Mammary epithelial cell (primary cell): ENCODE results near the gene CD84.

Source experiments
- CTCF ChIP-seq, 2 donors: IDR thresholded peaks in 1 of 2; conservative IDR thresholded peaks in 1 of 2; 2 replicates each; pipeline ENCODE4 v1.5.1; 2011 to 2012; ENCODE audit warnings: inconsistent platforms in 2 of 2, low read length in 2 of 2, mild to moderate bottlenecking in 2 of 2, control low read depth in 1 of 2, low read depth in 1 of 2; ENCODE audit not compliant: insufficient read depth in 1 of 2; ENCODE audit errors: extremely low read depth in 1 of 2
- EZH2 ChIP-seq: IDR thresholded peaks from 2 replicates; pipeline ENCODE4 v1.6.1; 2012; ENCODE audit warnings: low read length, inconsistent platforms, borderline replicate concordance

GRCh38 chr1:160576390-160576789, 2.9 kb downstream of the CD84 start:
- no peak for TF ChIP-seq CTCF (conservative IDR thresholded peaks at IDR 0.05 in 1 of 2, IDR thresholded peaks at IDR 0.05 in 1 of 2; ENCODE audit: extremely low read depth in 1 of 2, insufficient read depth in 1 of 2, low read depth in 1 of 2, low read length in 2 of 2)
- no peak for TF ChIP-seq EZH2
